CD4-positive, alpha-beta T cell (primary cell): ENCODE results near the gene ELF4. TPM values are rescaled to one million over a fixed set of nuclear protein-coding genes. Genes with fewer than 3 reads are reported as not detected.

ENCODE experiments used
- ATAC-seq: fragments of 200-7000 bp; cut with Tn5 transposase; one replicate; pipeline ENCODE4 v1.10.0; 2022; ENCODE audit warnings: mild to moderate bottlenecking; ENCODE audit not compliant: poor library complexity
- CTCF ChIA-PET: fragments of 350-600 bp; sonication (Branson Sonifier 250); formaldehyde crosslinking; loops from one replicate; lab custom pipeline; 2021; ENCODE audit warnings: antibody characterized with exemption, inconsistent platforms; lab: Charles Lee
- POLR2A ChIA-PET: fragments of 350-600 bp; sonication (Branson Sonifier 250); formaldehyde crosslinking; loops from one replicate; lab custom pipeline; 2021; ENCODE audit warnings: antibody characterized with exemption, inconsistent platforms; lab: Charles Lee
- DNase-seq, 14 experiments: peaks; one replicate each; pipeline ENCODE4 v3.0.0-alpha.2; 2013 to 2020; ENCODE audit warnings: mixed read lengths in 2 of 14
- H3K27ac ChIP-seq, 2 donors: one replicate each; pipeline versions ENCODE4 v1.5.1 to v1.7.0; 2013; ENCODE audit warnings: low read length in 2 of 2, low read depth in 1 of 2, mild to moderate bottlenecking in 1 of 2
- H3K27me3 ChIP-seq, 2 experiments: 1 replicate in 1 of 2; 2 replicates in 1 of 2; pipeline versions ENCODE4 v1.6.1 to v1.7.0; 2013; ENCODE audit warnings: low read length in 2 of 2, control low read depth in 1 of 2, mild to moderate bottlenecking in 1 of 2, moderate library complexity in 1 of 2; ENCODE audit not compliant: insufficient read depth in 2 of 2, control insufficient read depth in 1 of 2
- H3K36me3 ChIP-seq: one replicate; pipeline ENCODE4 v1.6.1; 2013; ENCODE audit warnings: low read length, control low read depth; ENCODE audit not compliant: insufficient read depth
- H3K4me1 ChIP-seq: one replicate; pipeline ENCODE4 v1.6.1; 2013; ENCODE audit warnings: low read length, control low read depth; ENCODE audit not compliant: insufficient read depth
- H3K4me3 ChIP-seq: one replicate; pipeline ENCODE4 v1.5.1; 2013; ENCODE audit warnings: mild to moderate bottlenecking, low read length, moderate library complexity
- H3K9me3 ChIP-seq, 2 experiments: 1 replicate in 1 of 2; 2 replicates in 1 of 2; pipeline versions ENCODE4 v1.6.1 to v1.7.0; 2013; ENCODE audit warnings: low read length in 2 of 2, mild to moderate bottlenecking in 2 of 2, control low read depth in 1 of 2, moderate library complexity in 1 of 2; ENCODE audit not compliant: control insufficient read depth in 1 of 2, insufficient read depth in 1 of 2
- H3K27ac Mint-ChIP-seq: one replicate; pipeline ENCODE4 v1.8.0; 2020; ENCODE audit warnings: mixed read lengths
- H3K27me3 Mint-ChIP-seq: one replicate; pipeline ENCODE4 v1.8.0; 2021; ENCODE audit warnings: mixed read lengths
- H3K36me3 Mint-ChIP-seq: one replicate; pipeline ENCODE4 v1.8.0; 2021; ENCODE audit warnings: low read depth, mixed read lengths
- H3K4me1 Mint-ChIP-seq: one replicate; pipeline ENCODE4 v1.8.0; 2021; ENCODE audit warnings: low read depth, mixed read lengths
- H3K4me3 Mint-ChIP-seq: one replicate; pipeline ENCODE4 v1.8.0; 2020; ENCODE audit warnings: mild to moderate bottlenecking, mixed read lengths
- H3K9me3 Mint-ChIP-seq: one replicate; pipeline ENCODE4 v1.8.0; 2020; ENCODE audit warnings: mixed read lengths
- CTCF ChIP-seq: fragments of 200-600 bp; IDR thresholded peaks from one replicate; pipeline ENCODE4 v1.8.0; 2022; ENCODE audit warnings: antibody characterized with exemption, mild to moderate bottlenecking
- intact Hi-C, 2 experiments: fragments of 100-400 bp; cut with DNase I in 1 of 2; cut with micrococcal nuclease in 1 of 2; formaldehyde crosslinking; loops; one replicate each; pipeline versions ENCODE4 v1.15.1 to v1.9.0; 2023 to 2025; cut with DNase I, micrococcal nuclease
- total RNA-seq, 174 experiments: library from RNA in 2 of 174; stranded (reverse) in 2 of 174; gene quantifications; one replicate each; pipeline ENCODE4 v1.2.3 and lab custom pipeline; 2021 to 2026

ELF4 gene
- total RNA-seq, 2 experiments from 2014 or later, result 17.3 to 17.4 TPM

GRCh38 chrX:130120321-130120731 lies 10.0 kb upstream of the ELF4 start:
- H3K4me3 Mint-ChIP-seq, result peak overlapping the region; percentile 30
- Histone ChIP-seq H3K27me3 (no peaks in the 10 kb centered on the region), H3K36me3 (peaks cover 3% of the 10 kb centered on the region), H3K4me1 (peaks cover 31% of the 10 kb centered on the region), H3K9me3 (no peaks in the 10 kb centered on the region), H3K27ac (no peak overlapping the region), H3K4me3 (peak overlapping the region; percentile 56)
- CTCF ChIA-PET, result interaction anchor here (0.7 to 5.7 kb wide), 14 partner anchors 10 to 74 kb away, joined by 3 to 76 read pairs (median 4); partner anchors contain the start of genes AIFM1 and ELF4
- TF ChIP-seq CTCF, result no peak
- H3K9me3 Mint-ChIP-seq, result no peaks in the 10 kb centered on the region
- POLR2A ChIA-PET, result interaction anchor here (0.9 to 1.9 kb wide), 7 partner anchors 11 to 41 kb away, joined by 3 to 9 read pairs (median 4); no protein-coding TSS in a partner anchor
- peak; percentile 43 for ATAC-seq
- no peaks in the 10 kb centered on the region for H3K36me3 Mint-ChIP-seq
- no peak overlapping the region for H3K27ac Mint-ChIP-seq
- DNase-seq, result peak in 2 of 14 experiments; percentile 1 to 9
- H3K27me3 Mint-ChIP-seq, result no peaks in the 10 kb centered on the region
- intact Hi-C loops, result loop anchor here (1.0 to 5.0 kb wide), 4 partner anchors 38 to 72 kb away; no protein-coding TSS in a partner anchor
- H3K4me1 Mint-ChIP-seq, result peaks cover 5% of the 10 kb centered on the region

- Mint-ChIP-seq H3K9me3 (no peaks in the 10 kb centered on the region), H3K36me3 (no peaks in the 10 kb centered on the region), H3K4me1 (peaks cover 5% of the 10 kb centered on the region), H3K27ac (no peak overlapping the region), H3K27me3 (no peaks in the 10 kb centered on the region), H3K4me3 (peak overlapping the region; percentile 56)
- POLR2A ChIA-PET, result interaction anchor here (1.2 to 1.9 kb wide), 3 partner anchors 27 to 37 kb away, joined by 3 to 9 read pairs (median 3); no protein-coding TSS in a partner anchor
- Histone ChIP-seq H3K4me1 (peaks cover 31% of the 10 kb centered on the region), H3K27ac (no peak overlapping the region), H3K4me3 (no peak overlapping the region), H3K27me3 (no peaks in the 10 kb centered on the region), H3K36me3 (no peaks in the 10 kb centered on the region), H3K9me3 (no peaks in the 10 kb centered on the region)
- TF ChIP-seq CTCF, result no peak
- no peak for DNase-seq
- CTCF ChIA-PET, result interaction anchor here (0.8 to 5.7 kb wide), 3 partner anchors 18 to 38 kb away, joined by 3 to 76 read pairs (median 19); no protein-coding TSS in a partner anchor
- intact Hi-C loops, result no loop called here
- ATAC-seq, result no peak
Observed at GRCh38 chrX:130119312-130119898, 9.1 kb upstream of the ELF4 start.

- Mint-ChIP-seq H3K27me3 (no peaks in the 10 kb centered on the region), H3K27ac (no peak overlapping the region), H3K9me3 (no peaks in the 10 kb centered on the region), H3K36me3 (no peaks in the 10 kb centered on the region), H3K4me1 (peaks cover 5% of the 10 kb centered on the region), H3K4me3 (peak overlapping the region; percentile 56)
- ATAC-seq (no peak), DNase-seq (peak in 4 of 14 experiments; percentile 23 to 48 (median 28))
- no peaks in the 10 kb centered on the region for H3K36me3 ChIP-seq
- H3K9me3 ChIP-seq, result no peaks in the 10 kb centered on the region
- no peak overlapping the region for H3K27ac ChIP-seq
- intact Hi-C loops, result no loop called here
- H3K4me3 ChIP-seq, result no peak overlapping the region
- peaks cover 31% of the 10 kb centered on the region for H3K4me1 ChIP-seq
- ChIA-PET POLR2A (interaction anchor here (1.2 to 1.9 kb wide), 3 partner anchors 27 to 37 kb away, joined by 3 to 9 read pairs (median 3); no protein-coding TSS in a partner anchor), CTCF (interaction anchor here (5.7 kb wide), 1 partner anchor 37 kb away, joined by 76 read pairs; no protein-coding TSS in a partner anchor)
- no peaks in the 10 kb centered on the region for H3K27me3 ChIP-seq
- no peak for TF ChIP-seq CTCF
Observed at GRCh38 chrX:130118441-130119311, 8.4 kb upstream of the ELF4 start.
